Measurements from ENCODE around the gene HLA-DPB1.
"Not testable (repeated sequence)": the region's sequence is repeated elsewhere in the genome, so short reads cannot be mapped to it uniquely, and the experiment has no call there.

The HLA-DPB1 gene

DNA sequence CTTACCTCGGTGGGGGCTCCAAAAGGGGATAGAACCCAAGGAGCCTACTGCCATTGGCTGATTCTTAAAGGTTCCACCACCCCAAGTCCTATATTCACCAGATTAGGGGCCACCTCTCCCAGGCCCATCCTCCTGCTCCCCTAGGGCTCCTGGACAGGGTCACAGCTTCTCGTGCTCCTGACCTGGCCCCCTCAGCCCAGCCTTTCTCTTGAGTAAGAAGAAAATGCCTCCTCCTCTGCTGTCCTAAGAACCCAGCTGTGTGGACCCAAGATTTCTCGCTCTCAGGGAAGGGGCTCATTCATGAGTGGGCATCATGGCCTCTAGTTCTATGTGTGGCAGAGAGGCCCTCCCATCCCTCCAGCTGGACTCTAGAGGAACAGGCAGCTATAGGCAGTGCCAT lies 16.6 kb downstream of the HLA-DPB1 start:
- intact Hi-C loops (cut with DNase I), result no loop called here
- no peak for DNase-seq

DNA sequence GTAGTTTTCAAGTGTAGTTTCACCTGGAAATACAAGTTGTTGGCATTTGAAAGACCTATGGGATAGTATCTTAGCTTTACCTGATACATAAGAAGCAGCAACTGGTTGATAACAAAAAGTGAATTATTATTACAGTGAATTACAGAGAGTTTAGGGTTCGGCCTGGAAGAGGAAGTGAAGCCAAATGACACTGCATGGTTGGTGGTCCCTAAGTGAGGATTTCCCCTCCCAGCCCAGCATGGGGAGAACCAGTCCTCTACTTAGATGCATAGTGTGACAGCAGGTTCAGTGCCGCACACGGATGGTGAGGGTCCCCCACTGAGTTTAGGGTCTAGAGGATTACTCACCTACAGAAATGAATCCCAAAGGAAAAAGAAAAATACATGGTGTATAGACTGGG lies 18.1 kb downstream of the HLA-DPB1 start:
- intact Hi-C loops (cut with DNase I), result no loop called here
- no peak for DNase-seq

DNA sequence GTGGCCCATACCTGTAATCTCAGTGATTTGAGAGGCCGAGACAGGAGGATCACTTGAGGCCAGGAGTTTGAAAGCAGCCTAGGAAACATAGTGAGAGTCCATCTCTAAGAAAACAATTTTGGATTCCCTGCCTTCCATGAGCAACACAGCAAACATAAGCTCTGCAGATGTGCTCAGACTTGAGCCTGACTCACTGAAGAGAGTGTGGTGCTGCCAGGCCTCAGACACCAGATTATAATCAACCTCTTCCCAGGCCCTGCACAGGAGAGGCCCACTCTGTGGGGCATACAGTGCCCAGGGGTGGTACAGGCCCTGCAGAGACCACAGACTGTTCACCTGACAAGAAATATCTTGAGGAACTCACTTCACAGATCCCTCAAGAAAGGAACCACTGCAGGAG lies 19.9 kb downstream of the HLA-DPB1 start:
- DNase-seq, result no peak
- intact Hi-C loops (cut with DNase I), result no loop called here

DNA sequence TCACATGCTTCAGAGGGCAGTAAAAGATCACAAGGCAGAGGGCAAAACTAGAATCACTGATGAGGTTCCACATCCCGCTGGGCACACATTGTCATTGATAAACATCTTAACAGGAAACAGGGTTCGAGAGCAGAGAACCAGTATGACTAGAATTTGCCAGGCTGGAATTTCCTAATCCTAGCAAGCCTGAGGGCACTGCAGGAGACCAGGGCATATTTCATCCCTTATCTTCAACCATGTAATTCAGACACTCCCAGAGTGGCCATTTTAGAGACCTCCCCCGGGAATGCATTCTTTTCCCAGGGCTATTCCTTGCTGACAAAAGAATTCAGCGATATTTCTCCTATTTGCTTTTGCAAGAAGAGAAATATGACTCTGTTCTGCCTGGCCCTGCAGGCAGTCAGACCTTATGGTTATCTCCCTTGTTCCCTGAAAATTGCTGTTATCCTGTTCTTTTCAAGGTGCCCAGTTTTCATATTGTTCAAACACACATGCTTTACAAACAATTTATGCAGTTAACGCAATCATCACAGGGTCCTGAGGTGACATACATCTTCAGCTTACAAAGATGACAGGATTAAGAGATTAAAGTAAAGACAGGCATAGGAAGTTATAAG lies 25.4 kb downstream of the HLA-DPB1 start:
- DNase-seq; intact Hi-C loops (cut with DNase I): not testable (repeated sequence)

DNA sequence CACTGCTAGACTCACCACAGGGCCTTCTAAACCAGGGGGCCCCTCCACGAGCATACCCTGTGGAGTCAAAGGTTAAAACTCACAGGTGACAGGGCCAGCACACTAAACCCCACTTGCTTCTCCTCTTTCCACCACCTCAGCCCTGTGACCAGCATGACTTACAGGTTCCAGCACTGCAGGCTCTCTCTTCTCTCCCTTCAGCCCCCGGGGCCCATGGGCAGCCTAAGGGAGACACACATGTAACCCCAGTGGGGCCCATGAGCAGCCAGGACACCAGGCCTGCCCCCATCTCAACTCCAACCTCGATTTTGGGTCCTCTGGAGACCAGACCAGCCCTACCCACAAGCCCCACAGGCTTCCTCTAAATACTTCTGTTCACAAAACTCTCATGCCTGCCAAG lies 28.0 kb downstream of the HLA-DPB1 start:
- intact Hi-C loops (cut with DNase I), result no loop called here

DNA sequence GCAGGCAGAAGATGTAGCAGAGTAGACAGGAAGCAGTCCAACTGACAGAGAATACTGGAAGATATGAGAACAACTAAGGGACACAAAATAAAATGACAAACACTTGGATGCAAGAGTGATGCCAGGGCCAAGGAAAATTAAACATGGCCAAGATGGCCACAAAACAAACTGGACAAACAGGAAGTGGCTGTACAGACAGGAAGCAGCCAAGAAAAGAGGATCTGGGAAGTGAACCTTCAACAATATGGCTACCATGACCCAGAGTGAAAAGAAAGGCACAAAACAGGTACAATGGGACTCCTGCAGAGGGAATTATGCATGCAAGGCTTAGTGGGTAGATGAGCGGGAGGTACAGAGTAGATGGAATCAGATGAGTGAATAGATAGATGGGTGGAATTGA lies 29.1 kb downstream of the HLA-DPB1 start:
- DNase-seq, result no peak
- intact Hi-C loops (cut with DNase I), result no loop called here

More for the DNA sequence above, 28.0 kb downstream of the HLA-DPB1 start:
- DNase-seq, result no peak

DNA sequence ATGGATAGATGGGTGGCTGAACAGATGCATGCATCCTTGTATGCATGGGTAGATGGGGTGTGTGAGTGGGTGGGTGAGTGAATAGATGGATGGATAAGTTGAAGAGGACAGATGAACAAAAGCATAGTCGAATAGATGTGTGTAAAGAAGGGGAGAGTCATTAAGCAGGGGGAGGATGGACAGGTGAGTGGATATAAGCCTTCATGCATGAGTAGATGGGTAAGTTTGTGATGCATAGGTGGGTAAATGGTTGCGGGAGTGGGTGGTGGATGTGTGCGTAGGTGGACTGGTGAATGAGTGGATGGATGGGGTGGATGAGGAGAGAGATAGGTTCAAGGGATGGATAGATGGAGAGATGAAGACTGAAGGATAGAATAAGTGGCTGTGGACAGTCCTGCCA lies 29.6 kb downstream of the HLA-DPB1 start:
- intact Hi-C loops (cut with DNase I), result no loop called here
- no peak for DNase-seq

DNA sequence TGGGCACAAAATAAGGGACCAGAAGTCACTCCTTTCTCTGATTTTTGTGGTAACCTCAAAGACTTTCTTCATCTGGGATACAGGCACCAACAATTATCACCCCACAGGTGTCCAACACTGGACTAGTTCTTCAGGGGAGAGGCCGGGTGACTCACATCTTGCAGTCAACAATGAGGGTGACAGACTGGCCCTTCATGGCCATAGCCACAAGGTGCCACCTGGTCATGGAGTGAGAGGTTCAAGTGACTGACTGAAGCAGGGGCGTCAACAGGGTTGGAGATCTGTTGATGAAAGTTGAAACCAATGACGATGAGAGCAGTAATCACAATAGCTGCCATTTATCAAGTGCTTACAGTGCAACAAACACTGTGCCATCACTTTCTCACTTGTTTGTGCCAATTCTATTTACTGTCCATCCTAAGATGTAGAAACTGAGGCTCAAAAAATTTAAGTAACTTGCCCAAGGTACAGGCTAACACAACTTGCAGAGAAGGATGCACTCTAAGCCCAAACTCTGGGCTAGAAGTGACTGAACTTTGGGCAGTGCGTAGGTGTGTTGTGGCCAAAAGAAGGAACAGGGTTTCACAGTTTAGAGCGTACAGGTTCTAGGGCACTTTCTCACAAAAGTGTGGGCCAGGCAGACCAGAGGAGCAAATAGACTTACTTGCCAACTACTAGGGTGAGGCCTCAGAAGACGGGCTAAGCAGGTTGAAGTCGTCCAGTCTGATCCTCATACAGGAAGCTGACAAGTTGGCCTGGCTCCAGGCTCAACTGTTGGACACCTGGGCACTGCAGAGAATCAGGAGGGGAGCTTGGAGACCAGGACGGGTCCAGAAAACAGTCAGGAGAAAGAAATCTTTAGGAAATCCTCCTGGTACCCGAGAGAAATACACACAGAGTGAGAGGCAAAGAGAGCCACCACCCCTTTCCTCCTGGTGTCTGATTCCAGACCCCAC lies 30.4 kb downstream of the HLA-DPB1 start:
- intact Hi-C loops (cut with DNase I), result no loop called here
- DNase-seq, result no peak

DNA sequence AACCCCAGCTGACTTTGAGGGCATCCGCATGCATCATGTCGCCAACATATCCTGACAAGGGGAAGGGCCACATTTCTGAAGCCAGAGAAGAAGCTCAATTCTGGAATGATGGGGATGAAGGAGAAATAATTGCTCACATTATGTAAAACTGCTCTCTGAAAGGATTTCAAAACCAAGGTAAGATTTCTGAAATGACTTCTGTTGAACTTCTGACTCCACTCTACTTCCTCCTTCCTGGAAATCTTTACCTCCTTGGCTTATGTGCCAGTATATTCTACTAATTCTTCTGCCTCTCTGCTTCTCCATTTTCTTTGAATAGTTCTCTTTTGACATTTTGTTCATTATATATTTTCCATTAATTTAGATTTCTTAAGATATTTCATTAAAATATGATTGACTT lies 31.9 kb downstream of the HLA-DPB1 start:
- no peak for DNase-seq
- intact Hi-C loops (cut with DNase I), result no loop called here

DNA sequence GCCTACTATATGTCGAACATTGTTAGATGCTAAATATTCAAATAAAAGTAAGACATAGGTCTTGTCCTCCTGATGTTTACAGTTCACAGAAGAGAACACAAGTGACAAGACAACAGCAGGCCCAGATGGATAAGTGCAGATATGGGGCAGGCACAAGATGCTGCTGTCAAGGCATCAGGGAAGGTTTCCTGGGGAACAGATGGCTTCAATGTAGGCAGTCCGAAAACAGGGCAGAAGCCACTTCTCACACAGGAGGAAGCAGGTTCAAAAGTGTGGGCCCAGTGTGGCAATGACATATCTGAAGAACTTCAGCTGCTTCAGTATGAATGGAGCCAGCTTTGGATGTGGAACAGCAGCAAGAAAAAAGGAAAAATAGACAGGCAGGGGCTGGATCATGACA lies 32.5 kb downstream of the HLA-DPB1 start:
- no peak for DNase-seq
- intact Hi-C loops (cut with DNase I), result no loop called here

DNA sequence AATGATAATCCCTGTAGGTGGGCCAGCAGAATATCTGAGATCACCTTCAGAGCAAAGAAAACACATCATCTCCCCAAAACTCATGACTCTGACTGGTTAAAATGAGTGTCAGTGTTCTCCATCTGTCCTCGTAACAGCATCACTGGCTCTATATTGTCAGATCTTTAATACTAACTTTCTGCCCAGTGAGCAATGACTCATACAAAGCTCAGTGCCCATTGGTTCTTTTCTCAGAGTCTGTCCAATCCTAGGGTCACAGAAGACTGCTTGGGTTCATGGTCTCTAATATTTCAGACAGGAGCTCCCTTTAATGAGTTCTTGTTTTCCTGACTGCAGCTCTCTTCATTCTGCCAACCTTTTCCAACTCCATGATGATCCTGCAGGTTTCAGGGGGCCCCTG lies 36.4 kb downstream of the HLA-DPB1 start:
- no peak for DNase-seq
- intact Hi-C loops (cut with DNase I), result no loop called here

DNA sequence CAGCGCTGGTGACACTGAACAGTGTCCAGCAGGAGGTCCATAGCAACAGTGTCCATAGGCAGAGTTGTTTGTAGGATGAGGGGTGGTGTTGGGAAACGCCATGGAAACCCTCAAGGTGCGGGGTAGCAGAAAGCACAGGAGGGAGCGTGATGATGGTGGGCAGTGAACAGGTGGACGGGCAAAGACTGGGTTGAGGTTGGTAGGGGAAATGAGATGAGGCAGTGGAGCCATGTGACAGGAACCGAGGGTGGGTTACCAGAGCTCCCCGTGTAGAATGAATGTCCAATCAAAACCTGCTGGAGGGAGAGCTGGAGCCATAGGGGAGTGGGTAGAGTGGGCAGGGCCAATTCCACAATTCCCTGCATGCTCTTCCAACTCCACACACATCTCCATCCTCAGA lies 38.0 kb downstream of the HLA-DPB1 start:
- DNase-seq, result no peak
- intact Hi-C loops (cut with DNase I), result no loop called here

DNA sequence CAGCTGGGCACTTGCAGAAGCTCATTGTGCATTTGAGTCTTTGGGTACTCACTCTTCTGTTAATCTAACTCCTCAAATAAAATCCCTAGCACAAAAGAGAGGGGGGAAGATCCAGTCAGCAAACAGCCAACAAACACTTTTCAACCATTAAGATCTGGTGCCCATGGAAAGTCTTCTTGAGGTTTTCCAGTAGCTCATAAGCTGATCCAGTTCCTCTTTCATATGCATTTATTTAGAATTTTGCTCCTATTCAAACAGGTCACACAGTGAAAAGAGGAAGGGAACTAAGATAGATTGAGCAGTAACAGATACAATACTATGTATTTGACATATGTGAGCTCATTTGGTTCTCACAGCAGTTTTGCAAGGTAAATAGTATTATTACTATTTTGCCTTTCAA lies 38.6 kb downstream of the HLA-DPB1 start:
- intact Hi-C loops (cut with DNase I), result no loop called here
- DNase-seq, result no peak

DNA sequence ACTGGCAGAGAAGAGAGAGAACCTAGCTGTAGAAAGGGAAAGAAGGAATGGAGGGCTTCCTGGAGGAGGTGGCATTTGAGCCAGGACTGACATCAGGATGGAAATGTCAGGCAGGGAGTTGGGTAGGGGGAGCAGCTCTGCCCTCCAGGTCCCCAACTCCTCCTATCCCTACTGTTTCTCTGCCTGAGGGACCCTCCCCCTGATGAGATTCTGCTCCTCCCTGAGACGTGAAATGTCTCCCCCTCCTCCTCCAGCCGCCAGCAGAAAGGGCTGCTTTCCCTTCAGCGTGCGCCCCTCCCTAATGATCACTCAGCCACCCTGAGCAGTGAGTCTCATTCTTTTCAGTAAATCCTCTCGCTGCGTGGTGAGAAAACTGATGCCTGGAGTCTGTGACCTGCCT lies 40.6 kb downstream of the HLA-DPB1 start:
- intact Hi-C loops (cut with DNase I), result no loop called here
- DNase-seq, result peak in 1 of 10 donors; percentile 33

DNA sequence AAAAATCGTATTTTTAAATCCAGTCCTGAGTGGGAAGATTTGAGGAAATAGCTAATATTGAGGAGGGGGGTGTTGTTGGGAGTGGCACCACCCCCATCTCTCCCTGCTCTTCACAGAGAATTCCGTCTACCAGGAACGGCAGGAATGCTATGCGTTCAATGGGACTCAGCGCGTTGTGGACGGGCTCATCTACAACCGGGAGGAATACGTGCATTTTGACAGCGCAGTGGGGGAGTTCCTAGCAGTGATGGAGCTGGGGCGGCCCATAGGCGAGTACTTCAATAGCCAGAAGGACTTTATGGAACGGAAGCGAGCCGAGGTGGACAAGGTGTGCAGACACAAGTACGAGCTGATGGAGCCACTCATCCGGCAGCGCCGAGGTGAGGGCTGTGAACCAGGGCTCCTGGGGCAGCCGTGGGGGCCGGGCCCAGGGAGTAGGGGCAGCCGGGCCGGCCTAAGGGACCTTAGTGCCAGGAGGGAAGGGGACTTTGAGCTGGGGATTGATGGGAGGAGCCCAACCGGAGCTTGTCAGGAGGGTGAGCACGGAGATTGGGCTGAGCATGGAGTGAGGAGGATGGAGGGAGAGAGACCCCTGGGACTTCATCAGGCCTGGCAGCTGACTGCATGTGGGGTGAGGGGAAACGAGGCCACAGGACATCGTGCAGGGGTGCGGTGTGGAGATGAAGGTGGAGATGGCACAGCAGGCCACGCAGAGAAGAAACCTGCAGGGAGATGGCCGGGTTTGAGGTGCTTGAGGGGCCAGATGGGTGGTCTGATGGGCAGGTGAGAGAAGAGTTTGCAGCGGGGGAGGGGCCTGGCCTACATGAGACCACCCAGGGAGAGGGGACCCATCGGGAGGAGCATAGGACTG lies 41.3 kb downstream of the HLA-DPB1 start:
- intact Hi-C loops (cut with DNase I), result no loop called here

DNA sequence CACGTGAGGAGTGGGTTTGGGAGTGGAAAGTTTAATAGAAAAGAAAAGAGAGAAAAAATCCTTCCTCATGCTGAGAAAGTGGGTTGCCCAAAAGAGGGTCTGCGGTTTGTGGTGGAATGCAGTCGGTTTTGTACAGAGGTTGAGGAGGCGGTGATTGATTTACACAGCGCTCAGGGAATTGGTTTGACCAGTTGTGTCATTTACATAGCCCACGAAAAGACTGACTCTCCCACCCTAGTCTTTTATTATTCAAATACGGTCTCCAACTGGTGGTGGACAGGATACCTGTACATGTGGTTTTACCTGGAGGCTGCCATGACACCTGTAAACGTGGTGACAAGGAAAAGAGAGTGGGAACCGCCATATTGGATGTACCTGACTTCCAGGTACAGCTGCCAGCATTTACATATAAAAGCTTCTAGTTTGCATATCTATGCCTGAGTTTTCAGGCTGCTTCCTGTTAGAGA lies 42.1 kb downstream of the HLA-DPB1 start:
- intact Hi-C loops (cut with DNase I), result loop anchor here (1.0 kb wide), 1 partner anchor 130 kb away; no protein-coding TSS in a partner anchor
- DNase-seq, result no peak

More for the DNA sequence above, 41.3 kb downstream of the HLA-DPB1 start:
- peak in 1 of 10 donors; percentile 75 for DNase-seq

DNA sequence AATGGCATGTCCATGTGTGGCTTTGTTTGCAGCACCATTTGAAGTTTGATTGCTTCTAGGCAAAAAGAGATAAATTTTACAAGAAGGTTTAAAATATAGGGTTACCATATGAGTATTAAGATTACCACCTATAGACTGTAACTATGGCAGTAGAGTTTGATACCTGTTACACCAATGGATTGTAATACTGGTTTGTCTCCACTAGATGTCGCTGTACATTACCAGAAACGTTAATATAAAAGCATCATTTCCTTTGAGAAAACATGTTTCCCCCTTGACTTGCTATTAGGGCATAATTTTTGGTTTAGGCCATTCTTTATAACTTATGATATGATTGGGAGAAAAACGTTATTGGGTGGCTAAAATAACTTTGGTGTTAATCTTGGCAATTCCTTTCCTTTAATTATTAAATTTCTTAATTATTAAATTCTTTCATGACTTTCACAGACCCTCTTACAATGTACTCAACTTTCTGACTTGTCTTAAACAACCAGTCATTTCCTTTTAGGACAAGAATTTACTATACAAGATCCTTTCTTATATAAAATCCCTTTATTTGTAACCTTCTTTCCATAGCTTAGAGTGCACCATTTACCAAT lies 42.8 kb downstream of the HLA-DPB1 start:
- DNase-seq, result no peak
- intact Hi-C loops (cut with DNase I), result loop anchor here (1.0 kb wide), 1 partner anchor 130 kb away; no protein-coding TSS in a partner anchor

DNA sequence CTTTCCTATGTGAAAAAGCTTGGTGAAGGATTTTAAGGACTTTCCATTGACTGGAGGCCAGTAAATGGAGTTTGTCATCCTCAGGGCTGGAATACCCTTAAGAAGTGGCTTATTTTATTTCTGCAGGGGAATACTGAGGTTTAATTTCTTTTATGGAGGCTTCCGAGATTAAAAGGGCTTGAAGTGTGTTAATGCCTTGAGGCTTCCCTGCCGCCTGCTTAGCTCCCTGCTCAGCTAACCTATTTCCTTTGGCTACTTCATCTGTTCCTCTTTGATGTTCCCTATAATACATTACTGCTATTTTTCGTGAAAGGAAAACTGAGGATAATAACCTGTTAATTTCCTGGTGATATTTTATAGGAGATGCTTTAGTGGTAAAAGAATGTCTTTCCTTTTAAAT lies 44.2 kb downstream of the HLA-DPB1 start:
- DNase-seq, result no peak
- intact Hi-C loops (cut with DNase I), result no loop called here

DNA sequence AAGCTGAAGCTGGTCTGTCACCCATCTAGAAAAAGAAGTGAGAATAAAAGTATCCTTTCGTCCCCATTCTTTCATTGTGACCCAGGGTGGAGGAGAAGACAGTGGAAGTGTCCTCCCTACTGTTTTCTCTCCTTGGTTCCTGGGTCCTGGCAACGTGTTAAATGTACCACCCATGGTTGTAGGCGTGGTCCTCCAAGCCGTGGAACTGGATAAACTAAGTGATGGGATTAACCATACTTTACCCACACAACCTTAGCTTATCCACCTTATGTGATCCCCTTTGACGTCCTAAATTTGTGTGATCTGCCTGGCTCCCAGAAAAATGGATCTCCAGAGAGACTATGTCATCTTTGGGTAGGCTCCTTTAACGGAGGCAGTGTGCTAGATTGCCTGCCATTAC lies 47.4 kb downstream of the HLA-DPB1 start:
- intact Hi-C loops (cut with DNase I), result no loop called here
- no peak for DNase-seq
